H54 (cell line): Measurements from ENCODE around the gene DLK2.
"Not testable (repeated sequence)": the region's sequence is repeated elsewhere in the genome, so short reads cannot be mapped to it uniquely, and the experiment has no call there.

Experiments used
- DNase-seq: peaks from one replicate; pipeline ENCODE4 v3.0.0; 2011; ENCODE audit warnings: low spot score, mixed read lengths; ENCODE audit not compliant: insufficient read length
- FAIRE-seq: peaks from 3 replicates; lab custom pipeline; 2011; peaks lifted over from hg19 to GRCh38; lab: Jason Lieb, UNC
- POLR2A ChIP-seq: IDR thresholded peaks from 2 replicates; pipeline ENCODE4 v1.6.1; 2011; ENCODE audit warnings: low read depth, mild to moderate bottlenecking, low read length

The DLK2 gene

GRCh38 chr6:43412541-43412940 is 42.8 kb downstream of the DLK2 start:
- no peak for DNase-seq
- no peak for FAIRE-seq
- no peak for TF ChIP-seq POLR2A

GRCh38 chr6:43410776-43411175 is 44.6 kb downstream of the DLK2 start:
- not testable (repeated sequence) for FAIRE-seq

GRCh38 chr6:43408259-43408658 is 47.1 kb downstream of the DLK2 start:
- DNase-seq (no peak), FAIRE-seq (no peak)
- no peak for TF ChIP-seq POLR2A

More at GRCh38 chr6:43410776-43411175, 44.6 kb downstream of the DLK2 start:
- DNase-seq: not testable (repeated sequence)

GRCh38 chr6:43407296-43407695 is 48.1 kb downstream of the DLK2 start:
- no peak for TF ChIP-seq POLR2A
- no peak for FAIRE-seq

GRCh38 chr6:43405354-43405753 is 50.0 kb downstream of the DLK2 start:
- TF ChIP-seq POLR2A: no peak
- FAIRE-seq (no peak), DNase-seq (no peak)

More at GRCh38 chr6:43407296-43407695, 48.1 kb downstream of the DLK2 start:
- no peak for DNase-seq

- FAIRE-seq: no peak
- no peak for TF ChIP-seq POLR2A
- no peak for DNase-seq
Measured at GRCh38 chr6:43402820-43403219, 52.5 kb downstream of the DLK2 start.

- FAIRE-seq (no peak), DNase-seq (no peak)
- no peak for TF ChIP-seq POLR2A
Measured at GRCh38 chr6:43401730-43402129, 53.6 kb downstream of the DLK2 start.
